ENCODE measurements around the gene AXIN2.

GRCh38 chr17:65593855-65594845 lies 32.7 kb upstream of the AXIN2 start:
- TF ChIP-seq ZNF26 (tag by site-specific recombination; IDR thresholded peaks at IDR 0.05) (no peak), CTCF (tag by site-specific recombination; IDR thresholded peaks at IDR 0.05) (no peak), YY1 (tag by site-specific recombination; IDR thresholded peaks at IDR 0.05) (no peak), ZNF302 (tag by site-specific recombination; IDR thresholded peaks at IDR 0.05; ENCODE audit: low read depth) (no peak), PRDM4 (tag by site-specific recombination; IDR thresholded peaks at IDR 0.05) (no peak), PRDM1 (tag by site-specific recombination; IDR thresholded peaks at IDR 0.05) (no peak), HOXA7 (CRISPR knock-in tag; IDR thresholded peaks at IDR 0.05; ENCODE audit: borderline replicate concordance) (no peak), ZNF24 (tag by site-specific recombination; IDR thresholded peaks at IDR 0.05) (no peak), ZNF670 (tag by site-specific recombination; IDR thresholded peaks at IDR 0.05; ENCODE audit: low read depth) (no peak), ZNF280D (tag by site-specific recombination; IDR thresholded peaks at IDR 0.05) (no peak)
